ENCODE results near the gene ENTREP3.

Gene ENTREP3

DNA sequence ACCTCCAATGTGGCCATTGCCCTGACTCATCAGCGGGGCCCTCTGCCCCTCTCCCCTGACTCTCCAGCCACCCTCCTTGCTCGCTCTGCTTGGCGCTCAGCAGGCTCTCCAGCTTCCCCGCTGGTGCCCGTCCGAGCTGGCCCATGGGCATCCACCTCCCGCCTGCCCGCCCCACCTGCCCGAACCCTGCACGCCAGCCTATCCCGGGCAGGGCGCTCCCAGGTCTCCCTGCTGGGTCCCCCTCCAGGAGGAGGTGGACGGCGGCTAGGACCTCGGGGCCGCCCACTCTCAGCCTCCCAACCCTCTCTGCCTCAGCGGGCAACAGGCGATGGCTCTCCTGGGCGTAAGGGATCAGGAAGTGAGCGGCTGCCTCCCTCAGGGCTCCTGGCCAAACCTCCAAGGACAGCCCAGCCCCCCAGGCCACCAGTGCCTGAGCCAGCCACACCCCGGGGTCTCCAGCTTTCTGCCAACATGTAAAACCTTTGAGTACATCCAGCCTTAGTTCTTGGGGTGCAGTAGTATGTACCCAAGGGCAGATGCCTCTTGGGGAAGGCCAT is 32.8 kb upstream of the ENTREP3 start:
- no peak for DNase-seq (ENCODE audit: low spot score)
- in situ Hi-C loops (cut with MboI; ENCODE audit: low sequenced_read_pairs, unreplicated experiment) = no loop called here
- TF ChIP-seq, protein P1, sequence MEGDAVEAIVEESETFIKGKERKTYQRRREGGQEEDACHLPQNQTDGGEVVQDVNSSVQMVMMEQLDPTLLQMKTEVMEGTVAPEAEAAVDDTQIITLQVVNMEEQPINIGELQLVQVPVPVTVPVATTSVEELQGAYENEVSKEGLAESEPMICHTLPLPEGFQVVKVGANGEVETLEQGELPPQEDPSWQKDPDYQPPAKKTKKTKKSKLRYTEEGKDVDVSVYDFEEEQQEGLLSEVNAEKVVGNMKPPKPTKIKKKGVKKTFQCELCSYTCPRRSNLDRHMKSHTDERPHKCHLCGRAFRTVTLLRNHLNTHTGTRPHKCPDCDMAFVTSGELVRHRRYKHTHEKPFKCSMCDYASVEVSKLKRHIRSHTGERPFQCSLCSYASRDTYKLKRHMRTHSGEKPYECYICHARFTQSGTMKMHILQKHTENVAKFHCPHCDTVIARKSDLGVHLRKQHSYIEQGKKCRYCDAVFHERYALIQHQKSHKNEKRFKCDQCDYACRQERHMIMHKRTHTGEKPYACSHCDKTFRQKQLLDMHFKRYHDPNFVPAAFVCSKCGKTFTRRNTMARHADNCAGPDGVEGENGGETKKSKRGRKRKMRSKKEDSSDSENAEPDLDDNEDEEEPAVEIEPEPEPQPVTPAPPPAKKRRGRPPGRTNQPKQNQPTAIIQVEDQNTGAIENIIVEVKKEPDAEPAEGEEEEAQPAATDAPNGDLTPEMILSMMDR (IDR thresholded peaks at IDR 0.05; ENCODE audit: borderline replicate concordance, control extremely low read depth, extremely low read depth, insufficient read depth, missing control alignments) = no peak

DNA sequence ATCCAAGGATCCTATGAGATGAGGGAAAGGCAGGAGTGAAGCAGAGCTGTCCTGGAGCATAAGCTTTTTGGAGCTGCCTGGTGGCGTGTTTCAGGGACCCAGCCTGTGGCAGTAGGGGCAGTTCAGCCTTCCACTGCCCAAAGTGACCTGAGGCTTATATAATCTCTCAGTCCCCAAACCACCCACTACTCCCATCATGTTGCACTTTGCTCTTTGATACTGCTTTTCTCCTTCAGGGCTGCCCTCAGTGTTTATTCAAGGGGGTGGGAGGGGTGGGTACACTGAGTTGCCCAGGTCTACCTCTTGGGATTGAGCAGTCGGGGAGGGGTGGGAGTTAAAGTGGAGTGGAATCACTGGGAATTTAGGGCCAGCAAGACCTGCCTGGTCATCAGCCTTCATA is 31.3 kb upstream of the ENTREP3 start:
- DNase-seq (ENCODE audit: low spot score) = no peak
- TF ChIP-seq, protein P1 (IDR thresholded peaks at IDR 0.05; ENCODE audit: borderline replicate concordance, control extremely low read depth, extremely low read depth, insufficient read depth, missing control alignments) = no peak
- in situ Hi-C loops (cut with MboI; ENCODE audit: low sequenced_read_pairs, unreplicated experiment) = no loop called here

DNA sequence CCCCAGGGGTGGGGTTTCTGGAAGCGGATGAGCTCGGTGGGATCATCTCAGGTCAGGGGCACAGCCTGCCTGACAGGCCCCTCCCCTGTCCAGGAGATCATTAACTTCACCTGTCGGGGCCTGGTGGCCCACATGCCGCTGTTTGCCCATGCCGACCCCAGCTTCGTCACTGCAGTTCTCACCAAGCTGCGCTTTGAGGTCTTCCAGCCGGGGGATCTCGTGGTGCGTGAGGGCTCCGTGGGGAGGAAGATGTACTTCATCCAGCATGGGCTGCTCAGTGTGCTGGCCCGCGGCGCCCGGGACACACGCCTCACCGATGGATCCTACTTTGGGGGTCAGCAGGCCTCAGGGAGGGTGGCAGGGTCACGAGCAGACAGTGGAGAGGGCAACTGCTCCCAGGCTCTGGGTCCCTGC is 30.4 kb upstream of the ENTREP3 start:
- in situ Hi-C loops (cut with MboI; ENCODE audit: low sequenced_read_pairs, unreplicated experiment) = no loop called here
- no peak for DNase-seq (ENCODE audit: low spot score)
- TF ChIP-seq, protein P1 (IDR thresholded peaks at IDR 0.05; ENCODE audit: borderline replicate concordance, control extremely low read depth, extremely low read depth, insufficient read depth, missing control alignments) = no peak

DNA sequence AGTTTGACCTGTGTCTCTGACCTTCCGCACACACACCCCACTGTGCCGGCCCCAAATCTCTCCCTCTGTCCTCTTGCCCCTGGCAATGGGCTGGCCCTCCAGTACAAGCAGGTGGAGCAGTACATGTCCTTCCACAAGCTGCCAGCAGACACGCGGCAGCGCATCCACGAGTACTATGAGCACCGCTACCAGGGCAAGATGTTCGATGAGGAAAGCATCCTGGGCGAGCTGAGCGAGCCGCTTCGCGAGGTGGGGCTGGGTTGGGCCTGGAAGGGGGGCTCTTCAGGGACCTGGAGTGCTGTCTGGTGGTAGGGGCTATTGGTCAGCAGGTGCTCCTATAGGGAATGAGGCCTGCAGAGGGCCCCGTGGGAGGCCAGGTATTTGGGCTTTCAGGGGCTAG is 29.8 kb upstream of the ENTREP3 start:
- no peak for DNase-seq (ENCODE audit: low spot score)
- in situ Hi-C loops (cut with MboI; ENCODE audit: low sequenced_read_pairs, unreplicated experiment) = no loop called here
- TF ChIP-seq, protein P1 (IDR thresholded peaks at IDR 0.05; ENCODE audit: borderline replicate concordance, control extremely low read depth, extremely low read depth, insufficient read depth, missing control alignments) = no peak

DNA sequence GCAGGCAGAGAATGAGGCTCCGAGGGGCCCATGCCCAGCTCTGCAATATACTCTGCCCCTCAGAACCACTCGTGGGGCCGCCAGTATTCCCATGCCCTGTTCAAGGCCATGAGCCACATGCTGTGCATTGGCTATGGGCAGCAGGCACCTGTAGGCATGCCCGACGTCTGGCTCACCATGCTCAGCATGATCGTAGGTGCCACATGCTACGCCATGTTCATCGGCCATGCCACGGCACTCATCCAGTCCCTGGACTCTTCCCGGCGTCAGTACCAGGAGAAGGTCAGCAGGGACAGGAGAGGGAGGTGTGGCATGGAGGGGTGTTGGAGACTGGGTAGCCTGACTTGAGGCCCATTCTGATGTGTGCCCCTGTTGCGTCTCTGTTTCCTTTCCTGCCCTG is 29.2 kb upstream of the ENTREP3 start:
- DNase-seq (ENCODE audit: low spot score) = no peak
- TF ChIP-seq, protein P1 (IDR thresholded peaks at IDR 0.05; ENCODE audit: borderline replicate concordance, control extremely low read depth, extremely low read depth, insufficient read depth, missing control alignments) = no peak
- in situ Hi-C loops (cut with MboI; ENCODE audit: low sequenced_read_pairs, unreplicated experiment) = no loop called here

DNA sequence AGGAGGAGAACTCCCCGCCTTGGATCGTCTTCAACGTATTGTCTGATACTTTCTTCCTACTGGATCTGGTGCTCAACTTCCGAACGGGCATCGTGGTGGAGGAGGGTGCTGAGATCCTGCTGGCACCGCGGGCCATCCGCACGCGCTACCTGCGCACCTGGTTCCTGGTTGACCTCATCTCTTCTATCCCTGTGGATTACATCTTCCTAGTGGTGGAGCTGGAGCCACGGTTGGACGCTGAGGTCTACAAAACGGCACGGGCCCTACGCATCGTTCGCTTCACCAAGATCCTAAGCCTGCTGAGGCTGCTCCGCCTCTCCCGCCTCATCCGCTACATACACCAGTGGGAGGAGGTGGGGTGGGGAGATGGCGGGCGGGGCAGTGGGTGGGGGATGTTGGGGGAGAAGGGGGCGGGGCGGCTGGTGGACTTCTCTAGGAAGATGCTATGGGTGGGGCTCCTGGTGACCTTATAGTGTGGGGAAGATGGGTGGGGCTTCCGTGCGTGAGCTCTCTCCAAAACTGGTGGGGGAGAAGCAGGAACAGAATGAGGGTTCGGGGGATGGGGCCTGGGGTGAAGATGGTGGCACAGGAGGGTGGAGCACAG is 27.3 kb upstream of the ENTREP3 start:
- TF ChIP-seq, protein P1 (IDR thresholded peaks at IDR 0.05; ENCODE audit: borderline replicate concordance, control extremely low read depth, extremely low read depth, insufficient read depth, missing control alignments) = no peak
- no peak for DNase-seq (ENCODE audit: low spot score)
- in situ Hi-C loops (cut with MboI; ENCODE audit: low sequenced_read_pairs, unreplicated experiment) = no loop called here
